ENCODE results near the gene ANXA2.

ANXA2 gene

GRCh38 chr15:60384053-60384452 lies 13.7 kb downstream of the ANXA2 start:
- ChIA-PET POLR2A (no interaction called here), CTCF (no interaction called here)
- H3K36me3 ChIP-seq (ENCODE audit: control insufficient read depth in 4 of 4, insufficient read depth in 4 of 4, low read length in 3 of 4) = peaks cover 0 to 7% (median 0%) of the 10 kb centered on the region in 4 experiments
- H3K4me3 ChIP-seq (ENCODE audit: control insufficient read depth in 1 of 7, extremely low read depth in 1 of 7, insufficient read depth in 4 of 7, low read depth in 2 of 7, low read length in 6 of 7) = no peak overlapping the region
- H3K9me3 ChIP-seq (ENCODE audit: control extremely low read depth in 1 of 5, control insufficient read depth in 4 of 5, insufficient read depth in 2 of 5, low read depth in 1 of 5, low read length in 4 of 5) = no peaks in the 10 kb centered on the region
- no peak overlapping the region for H3K27ac ChIP-seq (ENCODE audit: insufficient read depth in 1 of 2, low read depth in 1 of 2, low read length in 2 of 2, poor library complexity in 1 of 2, severe bottlenecking in 2 of 2)
- no peak for DNase-seq
- no peaks in the 10 kb centered on the region for H3K4me1 ChIP-seq (ENCODE audit: control extremely low read depth in 1 of 4, control insufficient read depth in 4 of 4, insufficient read depth in 4 of 4, low read length in 3 of 4)
- no peaks in the 10 kb centered on the region for H3K27me3 ChIP-seq (replicated peaks in 2 of 5; ENCODE audit: control insufficient read depth in 4 of 5, insufficient read depth in 5 of 5, low read length in 4 of 5)
- WGBS (ENCODE audit: insufficient coverage) = 100% methylated on average over 1 of the region's 3 CpGs

- Histone ChIP-seq H3K27ac (ENCODE audit: insufficient read depth in 1 of 2, low read depth in 1 of 2, low read length in 2 of 2, poor library complexity in 1 of 2, severe bottlenecking in 2 of 2) (no peak overlapping the region), H3K4me3 (ENCODE audit: control insufficient read depth in 1 of 7, extremely low read depth in 1 of 7, insufficient read depth in 4 of 7, low read depth in 2 of 7, low read length in 6 of 7) (no peak overlapping the region), H3K9me3 (ENCODE audit: control extremely low read depth in 1 of 5, control insufficient read depth in 4 of 5, insufficient read depth in 2 of 5, low read depth in 1 of 5, low read length in 4 of 5) (no peaks in the 10 kb centered on the region), H3K27me3 (replicated peaks in 2 of 5; ENCODE audit: control insufficient read depth in 4 of 5, insufficient read depth in 5 of 5, low read length in 4 of 5) (no peaks in the 10 kb centered on the region), H3K4me1 (ENCODE audit: control extremely low read depth in 1 of 4, control insufficient read depth in 4 of 4, insufficient read depth in 4 of 4, low read length in 3 of 4) (no peaks in the 10 kb centered on the region), H3K36me3 (ENCODE audit: control insufficient read depth in 4 of 4, insufficient read depth in 4 of 4, low read length in 3 of 4) (peaks cover 0 to 7% (median 0%) of the 10 kb centered on the region in 4 experiments)
- CTCF ChIA-PET = interaction anchor here (1.0 kb wide), 1 partner anchor 137 kb away, joined by 4 read pairs; no protein-coding TSS in a partner anchor
- WGBS (ENCODE audit: insufficient coverage) = 92% methylated on average over 7 of the region's 8 CpGs
- no peak for DNase-seq
- POLR2A ChIA-PET = no interaction called here
Observed at GRCh38 chr15:60382773-60383674, 14.8 kb downstream of the ANXA2 start.

GRCh38 chr15:60381148-60381788 lies 16.5 kb downstream of the ANXA2 start:
- no peak for DNase-seq
- Histone ChIP-seq H3K4me1 (ENCODE audit: control extremely low read depth in 1 of 4, control insufficient read depth in 4 of 4, insufficient read depth in 4 of 4, low read length in 3 of 4) (no peaks in the 10 kb centered on the region), H3K27me3 (replicated peaks in 2 of 5; ENCODE audit: control insufficient read depth in 4 of 5, insufficient read depth in 5 of 5, low read length in 4 of 5) (no peaks in the 10 kb centered on the region), H3K4me3 (ENCODE audit: control insufficient read depth in 1 of 7, extremely low read depth in 1 of 7, insufficient read depth in 4 of 7, low read depth in 2 of 7, low read length in 6 of 7) (no peak overlapping the region), H3K36me3 (ENCODE audit: control insufficient read depth in 4 of 4, insufficient read depth in 4 of 4, low read length in 3 of 4) (peaks cover 0 to 7% (median 0%) of the 10 kb centered on the region in 4 experiments), H3K9me3 (ENCODE audit: control extremely low read depth in 1 of 5, control insufficient read depth in 4 of 5, insufficient read depth in 2 of 5, low read depth in 1 of 5, low read length in 4 of 5) (no peaks in the 10 kb centered on the region), H3K27ac (ENCODE audit: insufficient read depth in 1 of 2, low read depth in 1 of 2, low read length in 2 of 2, poor library complexity in 1 of 2, severe bottlenecking in 2 of 2) (no peak overlapping the region)
- ChIA-PET POLR2A (no interaction called here), CTCF (no interaction called here)
- 100% methylated on average over 6 of the region's 8 CpGs for WGBS (ENCODE audit: insufficient coverage)

GRCh38 chr15:60379525-60380274 lies 18.1 kb downstream of the ANXA2 start:
- no peaks in the 10 kb centered on the region for H3K4me1 ChIP-seq (ENCODE audit: control extremely low read depth in 1 of 4, control insufficient read depth in 4 of 4, insufficient read depth in 4 of 4, low read length in 3 of 4)

GRCh38 chr15:60379185-60379524 lies 18.6 kb downstream of the ANXA2 start:
- Histone ChIP-seq H3K4me3 (ENCODE audit: control insufficient read depth in 1 of 7, extremely low read depth in 1 of 7, insufficient read depth in 4 of 7, low read depth in 2 of 7, low read length in 6 of 7) (no peak overlapping the region), H3K27ac (ENCODE audit: insufficient read depth in 1 of 2, low read depth in 1 of 2, low read length in 2 of 2, poor library complexity in 1 of 2, severe bottlenecking in 2 of 2) (no peak overlapping the region), H3K9me3 (ENCODE audit: control extremely low read depth in 1 of 5, control insufficient read depth in 4 of 5, insufficient read depth in 2 of 5, low read depth in 1 of 5, low read length in 4 of 5) (no peaks in the 10 kb centered on the region), H3K27me3 (replicated peaks in 2 of 5; ENCODE audit: control insufficient read depth in 4 of 5, insufficient read depth in 5 of 5, low read length in 4 of 5) (no peaks in the 10 kb centered on the region), H3K4me1 (ENCODE audit: control extremely low read depth in 1 of 4, control insufficient read depth in 4 of 4, insufficient read depth in 4 of 4, low read length in 3 of 4) (no peaks in the 10 kb centered on the region), H3K36me3 (ENCODE audit: control insufficient read depth in 4 of 4, insufficient read depth in 4 of 4, low read length in 3 of 4) (peaks cover 0 to 5% (median 0%) of the 10 kb centered on the region in 4 experiments)
- ChIA-PET CTCF (no interaction called here), POLR2A (no interaction called here)
- no peak for DNase-seq
- WGBS (ENCODE audit: insufficient coverage) = no CpG with 5 or more reads among the region's 1 CpG

More at GRCh38 chr15:60379525-60380274, 18.1 kb downstream of the ANXA2 start:
- Histone ChIP-seq H3K27ac (ENCODE audit: insufficient read depth in 1 of 2, low read depth in 1 of 2, low read length in 2 of 2, poor library complexity in 1 of 2, severe bottlenecking in 2 of 2) (no peak overlapping the region), H3K9me3 (ENCODE audit: control extremely low read depth in 1 of 5, control insufficient read depth in 4 of 5, insufficient read depth in 2 of 5, low read depth in 1 of 5, low read length in 4 of 5) (no peaks in the 10 kb centered on the region), H3K36me3 (ENCODE audit: control insufficient read depth in 4 of 4, insufficient read depth in 4 of 4, low read length in 3 of 4) (peaks cover 0 to 5% (median 0%) of the 10 kb centered on the region in 4 experiments), H3K27me3 (replicated peaks in 2 of 5; ENCODE audit: control insufficient read depth in 4 of 5, insufficient read depth in 5 of 5, low read length in 4 of 5) (no peaks in the 10 kb centered on the region), H3K4me3 (ENCODE audit: control insufficient read depth in 1 of 7, extremely low read depth in 1 of 7, insufficient read depth in 4 of 7, low read depth in 2 of 7, low read length in 6 of 7) (no peak overlapping the region)
- POLR2A ChIA-PET = no interaction called here
- CTCF ChIA-PET = no interaction called here
- 93% methylated on average over 4 of the region's 8 CpGs for WGBS (ENCODE audit: insufficient coverage)
- no peak for DNase-seq

- no peak for DNase-seq
- Histone ChIP-seq H3K4me1 (ENCODE audit: control extremely low read depth in 1 of 4, control insufficient read depth in 4 of 4, insufficient read depth in 4 of 4, low read length in 3 of 4) (peaks cover 0 to 4% (median 0%) of the 10 kb centered on the region in 4 experiments), H3K4me3 (ENCODE audit: control insufficient read depth in 1 of 7, extremely low read depth in 1 of 7, insufficient read depth in 4 of 7, low read depth in 2 of 7, low read length in 6 of 7) (no peak overlapping the region), H3K36me3 (ENCODE audit: control insufficient read depth in 4 of 4, insufficient read depth in 4 of 4, low read length in 3 of 4) (peaks cover 0 to 5% (median 0%) of the 10 kb centered on the region in 4 experiments), H3K27ac (ENCODE audit: insufficient read depth in 1 of 2, low read depth in 1 of 2, low read length in 2 of 2, poor library complexity in 1 of 2, severe bottlenecking in 2 of 2) (no peak overlapping the region), H3K27me3 (replicated peaks in 2 of 5; ENCODE audit: control insufficient read depth in 4 of 5, insufficient read depth in 5 of 5, low read length in 4 of 5) (no peaks in the 10 kb centered on the region), H3K9me3 (ENCODE audit: control extremely low read depth in 1 of 5, control insufficient read depth in 4 of 5, insufficient read depth in 2 of 5, low read depth in 1 of 5, low read length in 4 of 5) (no peaks in the 10 kb centered on the region)
- ChIA-PET CTCF (interaction anchor here (1.2 kb wide), 1 partner anchor 18 kb away, joined by 5 read pairs; no protein-coding TSS in a partner anchor), POLR2A (no interaction called here)
- 100% methylated on average over 10 of the region's 12 CpGs for WGBS (ENCODE audit: insufficient coverage)
Observed at GRCh38 chr15:60376677-60377095, 21.1 kb downstream of the ANXA2 start.

Measured in common myeloid progenitor, CD34-positive (primary cell).